H9 (cell line): Measurements from ENCODE around the gene HSD17B3. TPM values are rescaled to one million over a fixed set of nuclear protein-coding genes. Genes with fewer than 3 reads are reported as not detected.

Experiments used
- DNase-seq: peaks from one replicate; pipeline ENCODE4 v3.0.0-alpha.2; 2017
- H2AFZ ChIP-seq: one replicate; pipeline ENCODE4 v1.6.1; 2013; ENCODE audit warnings: mild to moderate bottlenecking, low read length, control low read depth, moderate library complexity
- H2AK5ac ChIP-seq: 2 replicates; pipeline ENCODE4 v1.6.1; 2013; ENCODE audit warnings: low read length, control low read depth, mixed read lengths; ENCODE audit not compliant: insufficient read length
- H2BK120ac ChIP-seq: one replicate; pipeline ENCODE4 v1.6.1; 2013; ENCODE audit warnings: low read depth, mild to moderate bottlenecking, low read length, control low read depth, inconsistent platforms; ENCODE audit not compliant: poor library complexity, severe bottlenecking
- H2BK12ac ChIP-seq: 2 replicates; pipeline ENCODE4 v1.6.1; 2013; ENCODE audit warnings: low read length, control low read depth, mixed read lengths, low read depth; ENCODE audit not compliant: insufficient read length
- H2BK15ac ChIP-seq: 2 replicates; pipeline ENCODE4 v1.6.1; 2013; ENCODE audit warnings: low read depth, low read length, control low read depth
- H2BK20ac ChIP-seq: one replicate; pipeline ENCODE4 v1.6.1; 2013; ENCODE audit warnings: low read depth, mild to moderate bottlenecking, low read length, control low read depth, inconsistent platforms; ENCODE audit not compliant: poor library complexity, severe bottlenecking
- H2BK5ac ChIP-seq: 2 replicates; pipeline ENCODE4 v1.6.1; 2013; ENCODE audit warnings: low read length, control low read depth, mixed read lengths; ENCODE audit not compliant: insufficient read length
- H3K14ac ChIP-seq: 2 replicates; pipeline ENCODE4 v1.6.1; 2013; ENCODE audit warnings: low read length, control low read depth; ENCODE audit not compliant: insufficient read depth
- H3K18ac ChIP-seq: 2 replicates; pipeline ENCODE4 v1.6.1; 2013; ENCODE audit warnings: low read depth, mild to moderate bottlenecking, mixed read lengths, low read length, control low read depth; ENCODE audit not compliant: insufficient read length
- H3K23ac ChIP-seq: 2 replicates; pipeline ENCODE4 v1.6.1; 2013; ENCODE audit warnings: low read length, control low read depth, mixed read lengths, low read depth; ENCODE audit not compliant: insufficient read length
- H3K23me2 ChIP-seq: 2 replicates; pipeline ENCODE4 v1.6.1; 2013; ENCODE audit warnings: low read depth, mild to moderate bottlenecking, mixed read lengths, low read length, control low read depth; ENCODE audit not compliant: insufficient read length, poor library complexity, severe bottlenecking
- H3K27ac ChIP-seq: 2 replicates; pipeline ENCODE4 v1.5.1; 2013; ENCODE audit warnings: low read length, control low read depth, mixed read lengths, low read depth; ENCODE audit not compliant: insufficient read length
- H3K27me3 ChIP-seq: 2 replicates; pipeline ENCODE4 v1.6.1; 2013; ENCODE audit warnings: low read length, control low read depth, inconsistent platforms; ENCODE audit not compliant: insufficient read depth
- H3K4ac ChIP-seq: 2 replicates; pipeline ENCODE4 v1.6.1; 2013; ENCODE audit warnings: low read depth, mild to moderate bottlenecking, control low read depth, inconsistent platforms, low read length, moderate library complexity
- H3K4me1 ChIP-seq: 2 replicates; pipeline ENCODE4 v1.6.1; 2013; ENCODE audit warnings: low read length, control low read depth, inconsistent platforms; ENCODE audit not compliant: insufficient read depth
- H3K4me2 ChIP-seq: 2 replicates; pipeline ENCODE4 v1.6.1; 2013; ENCODE audit warnings: low read length, control low read depth, mixed read lengths; ENCODE audit not compliant: insufficient read length, insufficient read depth
- H3K56ac ChIP-seq: 2 replicates; pipeline ENCODE4 v1.6.1; 2013; ENCODE audit warnings: low read depth, mild to moderate bottlenecking, mixed read lengths, low read length, control low read depth; ENCODE audit not compliant: insufficient read length
- H3K79me1 ChIP-seq: 2 replicates; pipeline ENCODE4 v1.6.1; 2013; ENCODE audit warnings: low read depth, mild to moderate bottlenecking, moderate library complexity, low read length, control low read depth, inconsistent platforms; ENCODE audit not compliant: insufficient read depth, poor library complexity, severe bottlenecking
- H3K79me2 ChIP-seq: 2 replicates; pipeline ENCODE4 v1.6.1; 2013; ENCODE audit warnings: low read length, control low read depth, inconsistent platforms; ENCODE audit not compliant: insufficient read depth
- H3K9ac ChIP-seq: 2 replicates; pipeline ENCODE4 v1.6.1; 2013; ENCODE audit warnings: low read length, control low read depth, mixed read lengths; ENCODE audit not compliant: insufficient read length; ENCODE audit errors: extremely low read depth
- H3K9me3 ChIP-seq: one replicate; pipeline ENCODE4 v1.6.1; 2013; ENCODE audit warnings: low read depth, low read length, inconsistent platforms; ENCODE audit not compliant: control insufficient read depth
- H3T11ph ChIP-seq: one replicate; pipeline ENCODE4 v1.6.1; 2013; ENCODE audit warnings: mild to moderate bottlenecking, low read length, control low read depth, inconsistent platforms
- H4K20me1 ChIP-seq: one replicate; pipeline ENCODE4 v1.6.1; 2013; ENCODE audit not compliant: control insufficient read depth, insufficient read length, insufficient read depth
- H4K5ac ChIP-seq: 2 replicates; pipeline ENCODE4 v1.6.1; 2013; ENCODE audit warnings: low read depth, mild to moderate bottlenecking, mixed read lengths, low read length, control low read depth; ENCODE audit not compliant: insufficient read length
- H4K8ac ChIP-seq: replicated peaks from 2 replicates; pipeline ENCODE4 v1.6.1; 2013; ENCODE audit warnings: low read length, control low read depth, mixed read lengths, low read depth; ENCODE audit not compliant: insufficient read length
- H4K91ac ChIP-seq: 2 replicates; pipeline ENCODE4 v1.6.1; 2013; ENCODE audit warnings: low read depth, mild to moderate bottlenecking, moderate library complexity, mixed read lengths, low read length, control low read depth; ENCODE audit not compliant: insufficient read length
- H3K27ac Mint-ChIP-seq, 3 experiments: 2 replicates in 2 of 3; 3 replicates in 1 of 3; pipeline ENCODE4 v1.8.0; 2020 to 2021; ENCODE audit warnings: mixed read lengths in 3 of 3, mild to moderate bottlenecking in 1 of 3, moderate library complexity in 1 of 3
- H3K27me3 Mint-ChIP-seq: 2 replicates; pipeline ENCODE4 v1.8.0; 2021; ENCODE audit warnings: low read depth, mild to moderate bottlenecking, moderate library complexity, mixed read lengths
- H3K36me3 Mint-ChIP-seq, 3 experiments: 2 replicates in 2 of 3; 3 replicates in 1 of 3; pipeline ENCODE4 v1.8.0; 2020 to 2021; ENCODE audit warnings: low read depth in 3 of 3, mixed read lengths in 3 of 3; ENCODE audit not compliant: insufficient read depth in 1 of 3
- H3K4me1 Mint-ChIP-seq, 2 experiments: 2 replicates each; pipeline ENCODE4 v1.8.0; 2020; ENCODE audit warnings: mixed read lengths in 2 of 2
- H3K4me3 Mint-ChIP-seq, 2 experiments: 2 replicates in 1 of 2; 3 replicates in 1 of 2; pipeline ENCODE4 v1.8.0; 2020 to 2021; ENCODE audit warnings: mild to moderate bottlenecking in 2 of 2, mixed read lengths in 2 of 2, moderate library complexity in 1 of 2
- H3K9me3 Mint-ChIP-seq, 2 experiments: 2 replicates in 1 of 2; 3 replicates in 1 of 2; pipeline ENCODE4 v1.8.0; 2020; ENCODE audit warnings: mild to moderate bottlenecking in 2 of 2, mixed read lengths in 2 of 2, moderate library complexity in 1 of 2
- CTCF ChIP-seq: fragments of 200-600 bp; sonication (generic); conservative IDR thresholded peaks from 3 replicates; pipeline ENCODE4 v1.8.0; 2021; ENCODE audit warnings: antibody characterized with exemption, mild to moderate bottlenecking
- WGBS: extraction: QIAGEN DNeasy Blood & Tissue Kit; methylation state at CpG from one replicate; pipeline ENCODE4 v1.1.7; 2013; ENCODE audit warnings: missing lambda C conversion rate, low lambda C conversion rate, mixed read lengths; ENCODE audit not compliant: insufficient read length; ENCODE audit errors: extremely low coverage; 5-methylcytosine and 5-hydroxymethylcytosine counted together
- total RNA-seq: library from RNA; stranded (reverse); gene quantifications from 2 replicates; pipeline ENCODE4 v1.2.1, GENCODE V29; 2021

HSD17B3 gene
- total RNA-seq, 1 experiment from 2014 or later: not detected

- Histone ChIP-seq H2BK5ac (no peak overlapping the region), H2AFZ (no peak overlapping the region), H3K27ac (peak overlapping the region; percentile 41), H3K4me2 (no peak overlapping the region), H3K9me3 (peaks cover 3% of the 10 kb centered on the region), H2BK12ac (no peak overlapping the region), H3K4ac (no peak overlapping the region; the same call in 1 of the 2 replicates), H3K14ac (peak overlapping the region; percentile 29; the same call in 1 of the 2 replicates), H3K56ac (no peak overlapping the region), H4K91ac (no peak overlapping the region), H3K4me1 (peaks cover 9% of the 10 kb centered on the region), H3K23me2 (no peaks in the 10 kb centered on the region), H3K9ac (no peak overlapping the region), H4K8ac (no peak overlapping the region), H3K18ac (peak overlapping the region; percentile 34), H3T11ph (peak overlapping the region; percentile 88), H4K20me1 (no peaks in the 10 kb centered on the region), H3K23ac (no peak overlapping the region), H3K79me2 (no peaks in the 10 kb centered on the region), H2BK15ac (no peak overlapping the region), H2BK120ac (no peak overlapping the region), H4K5ac (no peak overlapping the region), H2AK5ac (peak overlapping the region; percentile 28), H3K27me3 (no peaks in the 10 kb centered on the region), H3K79me1 (no peaks in the 10 kb centered on the region), H2BK20ac (peak overlapping the region; percentile 26)
- H3K4me1 Mint-ChIP-seq: peaks cover 36 to 52% of the 10 kb centered on the region in 2 experiments
- WGBS: no CpG with 5 or more reads among the region's 5 CpGs
- H3K27ac Mint-ChIP-seq: peak overlapping the region; percentile 27 to 79 (median 61); a peak in 3 of 7 replicates
- no peak for TF ChIP-seq CTCF
- H3K27me3 Mint-ChIP-seq: no peaks in the 10 kb centered on the region
- peaks cover 0 to 8% (median 5%) of the 10 kb centered on the region in 3 experiments; a peak in 5 of 7 replicates for H3K36me3 Mint-ChIP-seq
- peaks cover 4% of the 10 kb centered on the region in 2 experiments; a peak in 3 of 5 replicates for H3K9me3 Mint-ChIP-seq
- no peak for DNase-seq
- H3K4me3 Mint-ChIP-seq: no peak overlapping the region
These were observed 41.8 kb upstream of the HSD17B3 start for GRCh38 chr9:96343515-96344360.
